Astrocyte (in vitro differentiated cells and primary cell): ENCODE measurements around the gene TLN1.

ENCODE experiments used
- CTCF ChIP-seq: IDR thresholded peaks from 2 replicates; pipeline ENCODE4 v1.5.1; 2011; ENCODE audit warnings: low read depth, mild to moderate bottlenecking, inconsistent platforms, low read length, moderate library complexity; ENCODE audit not compliant: insufficient read depth
- EZH2 ChIP-seq: IDR thresholded peaks from 2 replicates; pipeline ENCODE4 v1.6.1; 2012; ENCODE audit warnings: mild to moderate bottlenecking, low read length, inconsistent platforms; ENCODE audit not compliant: insufficient read depth

- TF ChIP-seq CTCF, result no peak
- TF ChIP-seq EZH2, result no peak
Observed at GRCh38 chr9:35731415-35732184, 395 bp downstream of the TLN1 start.
